C4-2B (cell line): ENCODE measurements around the gene CNTN5.

ENCODE experiments used
- CTCF ChIP-seq: fragments of 450-650 bp; conservative IDR thresholded peaks from 2 replicates; pipeline ENCODE4 v1.5.1; 2017; ENCODE audit warnings: mild to moderate bottlenecking
- ZFX ChIP-seq: fragments of 450-650 bp; IDR thresholded peaks from 2 replicates; pipeline ENCODE4 v1.6.1; 2017

DNA sequence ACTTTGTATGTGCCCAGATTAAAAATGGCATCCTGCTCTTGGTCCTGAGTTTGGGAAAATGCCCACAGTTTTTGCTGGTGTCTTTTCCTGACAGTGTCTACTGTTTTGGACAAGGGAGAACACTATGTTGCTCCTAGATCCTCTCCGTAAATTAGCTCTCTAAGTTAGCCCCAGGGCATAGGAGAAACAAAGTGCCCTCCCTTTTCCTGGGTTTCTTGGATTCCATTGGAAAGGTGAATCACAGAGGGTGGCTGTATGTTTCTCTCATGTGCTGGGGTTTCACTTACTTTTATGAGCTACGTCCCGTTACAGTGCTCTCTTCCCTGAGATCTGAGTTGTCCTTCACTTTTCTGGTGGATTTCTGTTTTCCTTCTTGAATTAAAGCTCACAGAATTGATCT lies 782.8 kb downstream of the CNTN5 start:
- TF ChIP-seq CTCF (no peak), ZFX (no peak)
